ENCODE results near the gene GCGR.
A peak's percentile ranks its signal among the peaks of the same experiment; 100 is the strongest.

The GCGR gene

GRCh38 chr17:81811705-81812570 is 8.0 kb downstream of the GCGR start:
- no peak for DNase-seq (ENCODE audit: low read depth)

- DNase-seq (ENCODE audit: low read depth), result no peak
Observed at GRCh38 chr17:81812571-81813370, 8.8 kb downstream of the GCGR start.

GRCh38 chr17:81813371-81813684 is 9.4 kb downstream of the GCGR start:
- no peak for DNase-seq (ENCODE audit: low read depth)

GRCh38 chr17:81813861-81814683 is 10.1 kb downstream of the GCGR start:
- no peak for DNase-seq (ENCODE audit: low read depth)

- DNase-seq (ENCODE audit: low read depth), result no peak
Observed at GRCh38 chr17:81814748-81815645, 11.0 kb downstream of the GCGR start.

GRCh38 chr17:81815646-81815986 is 11.7 kb downstream of the GCGR start:
- no peak for DNase-seq (ENCODE audit: low read depth)

- DNase-seq (ENCODE audit: low read depth), result no peak
Observed at GRCh38 chr17:81817758-81818147, 13.8 kb downstream of the GCGR start.

GRCh38 chr17:81819708-81820107 is 15.8 kb downstream of the GCGR start:
- no peak for DNase-seq (ENCODE audit: low read depth)

- DNase-seq (ENCODE audit: low read depth), result peak; percentile 45
Observed at GRCh38 chr17:81821147-81821546, 17.2 kb downstream of the GCGR start.

- DNase-seq (ENCODE audit: low read depth), result peak; percentile 81
Observed at GRCh38 chr17:81821603-81822311, 17.8 kb downstream of the GCGR start.

GRCh38 chr17:81822312-81822637 is 18.3 kb downstream of the GCGR start:
- DNase-seq (ENCODE audit: low read depth), result no peak

GRCh38 chr17:81822996-81823819 is 19.3 kb downstream of the GCGR start:
- DNase-seq (ENCODE audit: low read depth), result no peak

- DNase-seq (ENCODE audit: low read depth), result no peak
Observed at GRCh38 chr17:81823820-81824550, 20.0 kb downstream of the GCGR start.

GRCh38 chr17:81824595-81824994 is 20.6 kb downstream of the GCGR start:
- no peak for DNase-seq (ENCODE audit: low read depth)

- DNase-seq (ENCODE audit: low read depth), result no peak
Observed at GRCh38 chr17:81825841-81826466, 22.0 kb downstream of the GCGR start.

- no peak for DNase-seq (ENCODE audit: low read depth)
Observed at GRCh38 chr17:81828656-81829055, 24.7 kb downstream of the GCGR start.

GRCh38 chr17:81829858-81830257 is 25.9 kb downstream of the GCGR start:
- no peak for DNase-seq (ENCODE audit: low read depth)

- no peak for DNase-seq (ENCODE audit: low read depth)
Observed at GRCh38 chr17:81831563-81831956, 27.6 kb downstream of the GCGR start.

Data from amniotic epithelial cell (primary cell).